Skin epidermis (tissue), 12 donors: Measurements from ENCODE around the gene ARL4A.

ENCODE experiments used
- H3K27ac ChIP-seq, 21 experiments: fragments of 200-600 bp; sonication (generic) in 11 of 21; one replicate each; pipeline ENCODE4 v1.5.0; 2020; ENCODE audit warnings: mild to moderate bottlenecking in 3 of 21, inconsistent platforms in 2 of 21, moderate library complexity in 2 of 21
- H3K4me3 ChIP-seq, 7 experiments: fragments of 200-600 bp; sonication (generic) in 2 of 7; one replicate each; pipeline ENCODE4 v1.5.0; 2020; ENCODE audit warnings: inconsistent platforms in 2 of 7, mild to moderate bottlenecking in 2 of 7, moderate library complexity in 1 of 7

Gene ARL4A

DNA sequence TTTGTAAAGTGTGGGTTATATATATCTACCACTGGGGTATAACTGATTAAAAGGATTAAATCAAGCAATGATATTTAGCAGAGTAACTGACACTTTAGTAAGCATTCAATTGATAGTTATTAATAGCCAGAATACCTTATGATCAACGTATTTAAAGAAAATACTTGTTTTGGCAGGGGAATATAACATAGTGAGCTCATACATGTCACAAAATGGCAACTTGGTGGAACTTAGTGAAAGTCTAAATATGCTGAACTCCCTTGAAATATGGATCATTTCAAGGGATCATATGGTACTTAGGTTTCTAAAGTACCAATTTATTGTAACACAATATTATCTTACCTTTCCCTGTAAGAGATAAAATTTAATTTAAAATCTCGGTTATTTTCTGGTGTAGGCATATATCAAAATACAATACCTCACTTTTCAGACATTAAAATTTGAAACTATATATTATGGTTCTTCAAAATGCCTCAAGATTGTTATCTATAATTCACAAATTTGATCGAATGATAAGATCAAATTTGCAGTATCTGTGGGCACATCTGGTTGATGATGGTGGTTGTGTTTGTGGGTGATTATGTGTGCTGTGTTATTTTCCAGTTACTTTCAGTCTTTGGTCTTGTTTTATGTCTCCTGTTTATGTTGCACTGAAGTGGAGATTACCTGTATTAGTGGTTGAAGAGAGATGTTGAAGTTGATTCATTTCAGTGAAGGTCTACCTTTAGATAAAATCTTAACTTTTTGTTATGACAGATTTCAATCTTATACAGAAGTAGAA lies 5.2 kb downstream of the ARL4A start:
- Histone ChIP-seq H3K4me3 (no peak overlapping the region), H3K27ac (no peak overlapping the region)

DNA sequence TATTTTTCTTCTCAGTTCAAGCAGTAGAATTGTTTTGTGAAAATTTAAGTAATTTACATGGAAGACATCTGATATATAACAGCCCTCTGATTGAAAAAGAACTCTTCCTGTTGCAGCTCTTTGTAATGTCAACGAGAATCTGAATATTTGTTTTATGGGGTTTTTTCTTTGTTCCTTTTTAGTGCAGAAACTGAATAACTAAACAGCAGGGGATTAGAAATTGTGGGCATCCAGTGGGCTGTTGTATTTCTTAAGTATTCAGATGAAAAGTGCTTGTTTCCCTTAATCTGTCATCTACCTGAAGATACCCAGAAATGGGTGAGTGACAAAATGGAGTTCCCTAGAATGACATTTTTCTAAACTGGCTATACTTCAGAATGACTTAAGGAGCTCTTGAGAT lies 7.4 kb downstream of the ARL4A start:
- Histone ChIP-seq H3K4me3 (no peak overlapping the region), H3K27ac (no peak overlapping the region)

DNA sequence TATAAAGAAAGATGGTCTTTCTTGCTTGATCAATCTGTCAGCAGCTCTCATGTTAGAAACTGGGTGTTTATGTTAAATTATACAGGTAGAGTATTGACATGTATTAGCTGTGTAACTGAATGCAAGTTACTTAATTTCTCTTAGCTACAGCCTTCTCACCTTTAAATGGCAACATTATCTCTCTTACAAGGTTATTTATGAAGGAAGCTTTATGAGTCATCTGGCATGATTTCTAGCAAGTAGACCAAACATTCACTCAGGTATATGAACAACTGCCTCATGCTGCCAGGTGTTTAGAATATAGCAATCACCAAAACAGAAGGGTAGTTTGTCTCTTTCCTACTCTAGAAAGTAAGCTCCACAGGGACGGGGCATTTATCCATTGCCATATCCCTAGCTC lies 8.5 kb downstream of the ARL4A start:
- Histone ChIP-seq H3K27ac (peak overlapping the region in 3 of 21 experiments; percentile 21 to 26 (median 25)), H3K4me3 (no peak overlapping the region)

DNA sequence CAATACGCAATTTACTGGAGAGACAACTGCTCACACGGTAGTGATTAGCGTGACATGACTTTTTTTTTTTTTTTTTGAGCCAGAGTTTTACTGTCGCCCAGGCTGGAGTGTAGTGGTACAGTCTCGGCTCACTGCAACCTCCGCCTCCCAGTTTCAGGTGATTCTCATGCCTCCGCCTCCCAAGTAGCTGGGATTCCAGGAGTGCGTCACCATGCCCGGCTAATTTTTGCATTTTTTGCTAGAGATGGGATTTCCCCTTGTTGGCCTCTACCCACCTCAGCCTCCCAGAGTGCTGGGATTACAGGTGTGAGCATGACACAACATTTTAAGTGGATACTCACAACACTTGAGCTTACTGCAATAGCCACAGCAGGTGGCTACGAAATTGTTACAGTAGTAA lies 11.9 kb downstream of the ARL4A start:
- no peak overlapping the region for H3K4me3 ChIP-seq

DNA sequence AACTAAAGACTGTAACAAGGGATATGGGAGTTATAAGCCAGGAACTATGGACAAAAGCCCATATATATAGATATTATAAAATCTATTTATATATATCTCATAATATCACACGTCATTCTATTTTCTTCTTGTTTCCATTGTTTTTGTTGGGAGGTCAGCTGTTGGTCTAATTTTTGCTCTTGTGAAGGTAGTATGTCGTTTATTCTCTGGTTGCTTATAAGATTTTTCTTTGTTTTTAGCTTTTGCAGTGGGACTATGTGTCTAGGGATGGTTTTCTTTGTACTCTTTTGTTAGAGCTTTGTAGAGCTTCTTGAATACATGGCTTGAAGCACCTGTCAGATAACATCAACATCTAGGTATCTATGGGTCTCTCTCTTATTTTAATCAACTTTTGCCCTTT lies 14.0 kb downstream of the ARL4A start:
- no peak overlapping the region for H3K27ac ChIP-seq
- H3K4me3 ChIP-seq: no peak overlapping the region

More for the DNA sequence above, 11.9 kb downstream of the ARL4A start:
- no peak overlapping the region for H3K27ac ChIP-seq

DNA sequence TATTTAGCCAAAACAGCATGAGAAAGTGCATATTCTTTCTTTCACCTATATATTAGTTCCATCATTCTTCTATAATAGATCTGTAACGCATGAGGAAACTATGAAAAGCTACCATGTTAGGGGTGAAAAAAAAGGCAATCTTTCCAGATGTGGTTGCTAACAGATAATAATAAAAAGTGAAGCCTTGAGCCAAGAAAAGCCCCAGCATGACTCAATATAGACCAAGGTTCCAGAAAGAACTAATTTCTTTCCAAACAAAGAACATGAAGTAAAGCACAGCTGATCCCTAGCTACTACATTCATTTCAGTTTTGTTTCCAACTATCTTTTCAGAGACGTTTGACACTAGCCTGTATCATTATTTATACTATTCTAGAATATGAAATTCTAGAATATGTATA lies 16.4 kb downstream of the ARL4A start:
- H3K27ac ChIP-seq: no peak overlapping the region
- no peak overlapping the region for H3K4me3 ChIP-seq

DNA sequence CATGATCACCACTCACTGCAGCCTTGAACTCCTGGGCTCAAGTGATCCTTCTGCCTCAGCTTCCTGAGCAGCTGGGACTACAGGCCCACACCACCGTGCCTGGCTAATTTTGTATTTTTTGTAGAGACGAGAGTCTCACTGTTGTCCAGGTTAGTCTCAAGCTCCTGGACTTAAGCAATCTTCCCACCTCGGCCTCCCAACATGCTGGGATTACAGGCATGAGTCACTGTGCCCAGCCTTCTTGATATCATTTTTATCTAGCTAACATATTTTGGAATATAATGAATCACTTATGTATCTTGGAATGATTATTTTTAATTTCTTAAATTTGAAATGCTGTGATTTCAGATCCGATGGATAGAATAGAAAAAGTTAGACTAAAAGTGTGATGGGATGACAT lies 18.4 kb downstream of the ARL4A start:
- Histone ChIP-seq H3K4me3 (no peak overlapping the region), H3K27ac (no peak overlapping the region)

DNA sequence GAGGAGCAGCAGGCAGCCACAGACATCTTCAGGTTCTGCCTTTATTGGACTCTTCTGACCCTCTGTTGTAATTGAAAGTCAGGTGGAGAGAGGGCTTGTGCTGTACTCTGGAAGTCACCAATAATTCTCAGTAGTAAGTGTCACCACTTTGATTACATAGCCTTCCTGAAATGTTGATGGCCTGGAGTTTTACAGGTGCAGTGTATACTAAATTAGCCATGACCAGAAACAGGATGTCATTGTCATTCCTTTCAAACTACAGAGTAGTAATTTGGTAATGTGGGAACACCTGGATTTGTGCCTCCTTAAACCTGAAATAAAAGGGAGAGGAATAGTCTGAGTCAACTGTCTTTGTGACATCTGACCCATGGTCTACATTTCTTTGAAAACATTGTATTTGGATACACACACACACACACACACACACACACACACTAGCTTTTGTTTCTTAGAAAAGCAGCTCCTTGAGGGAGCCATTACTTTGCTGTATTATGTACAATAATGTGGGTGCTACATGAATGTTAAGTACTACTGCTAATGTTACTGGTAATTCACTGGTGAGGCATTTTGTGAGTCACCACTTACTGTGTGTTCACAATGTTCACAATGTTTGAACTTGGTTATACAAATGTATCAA lies 19.6 kb downstream of the ARL4A start:
- Histone ChIP-seq H3K27ac (peak overlapping the region in 2 of 21 experiments; percentile 25 to 26), H3K4me3 (no peak overlapping the region)

DNA sequence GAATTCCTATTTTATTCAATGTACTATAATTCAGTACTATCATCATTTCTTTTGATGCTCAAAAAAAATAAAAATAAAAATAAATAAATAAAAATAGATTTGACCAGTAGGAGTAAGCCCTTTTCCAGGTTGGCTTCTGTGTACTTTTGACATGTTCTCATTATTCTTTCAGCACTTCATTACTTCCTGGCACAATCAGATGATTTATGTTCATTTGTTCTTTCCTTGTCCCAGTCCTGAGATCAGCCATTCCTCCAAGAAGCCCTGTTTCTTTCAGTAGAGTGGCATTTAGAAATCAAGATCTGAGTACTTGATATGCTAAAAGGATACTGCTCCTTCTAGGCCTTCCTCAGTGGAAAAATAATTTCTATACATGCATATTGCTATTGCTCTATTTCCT lies 20.9 kb downstream of the ARL4A start:
- Histone ChIP-seq H3K27ac (no peak overlapping the region), H3K4me3 (no peak overlapping the region)

DNA sequence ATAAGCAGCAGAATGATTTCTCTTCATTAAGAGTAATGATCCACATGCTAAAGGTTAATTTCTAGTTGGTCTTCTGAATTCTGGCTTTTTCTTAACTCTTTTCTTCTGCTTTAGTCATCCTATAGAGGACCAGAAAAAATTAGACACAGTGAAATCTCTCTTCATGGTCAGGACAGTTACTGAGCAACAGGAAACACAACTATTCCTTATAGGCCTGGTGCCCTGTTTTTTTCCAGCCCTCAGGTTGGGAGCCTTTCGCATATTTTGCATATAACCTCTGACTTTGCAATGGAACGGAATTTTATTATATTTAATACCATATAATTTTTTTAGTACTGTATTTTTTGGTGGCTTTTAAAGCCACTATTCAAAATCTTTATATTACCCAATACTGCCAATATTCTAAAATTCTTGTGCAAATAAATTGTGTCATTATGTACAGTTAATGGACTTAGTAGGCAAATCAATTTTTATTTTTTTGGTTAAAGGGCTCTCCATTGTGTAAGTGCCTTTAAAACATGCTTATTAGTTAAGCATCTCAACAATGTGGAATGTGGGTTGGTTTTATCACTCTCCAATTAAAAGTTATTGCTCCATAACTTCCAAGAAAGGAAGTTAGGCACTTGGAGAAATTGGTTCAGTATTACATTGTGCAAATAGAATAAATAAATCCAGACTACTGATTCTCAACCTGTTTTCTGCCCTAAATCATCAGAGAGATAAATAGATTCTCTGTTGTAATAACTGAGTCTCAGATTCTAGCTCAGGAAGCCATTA lies 22.5 kb downstream of the ARL4A start:
- no peak overlapping the region for H3K4me3 ChIP-seq
- peak overlapping the region in 1 of 21 experiments; percentile 18 for H3K27ac ChIP-seq

DNA sequence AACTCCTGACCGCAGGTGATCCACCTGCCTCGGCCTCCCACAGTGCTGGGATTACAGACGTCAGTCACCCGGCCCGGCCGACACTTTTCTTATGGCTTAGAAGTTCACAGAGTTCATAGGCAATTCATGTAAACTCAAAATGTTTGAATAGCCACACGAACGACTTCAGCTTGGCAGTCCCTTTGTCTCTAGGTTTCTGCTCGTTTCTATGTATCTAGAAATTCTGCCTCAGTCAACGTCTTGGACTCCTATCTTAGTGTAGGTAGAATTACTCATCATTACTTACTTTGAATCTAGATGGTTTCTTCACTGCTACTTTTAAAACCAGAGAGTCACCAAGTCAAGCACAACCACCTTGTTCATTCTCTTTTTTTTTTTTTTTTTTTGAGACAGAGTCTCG lies 23.7 kb downstream of the ARL4A start:
- Histone ChIP-seq H3K4me3 (no peak overlapping the region), H3K27ac (no peak overlapping the region)

DNA sequence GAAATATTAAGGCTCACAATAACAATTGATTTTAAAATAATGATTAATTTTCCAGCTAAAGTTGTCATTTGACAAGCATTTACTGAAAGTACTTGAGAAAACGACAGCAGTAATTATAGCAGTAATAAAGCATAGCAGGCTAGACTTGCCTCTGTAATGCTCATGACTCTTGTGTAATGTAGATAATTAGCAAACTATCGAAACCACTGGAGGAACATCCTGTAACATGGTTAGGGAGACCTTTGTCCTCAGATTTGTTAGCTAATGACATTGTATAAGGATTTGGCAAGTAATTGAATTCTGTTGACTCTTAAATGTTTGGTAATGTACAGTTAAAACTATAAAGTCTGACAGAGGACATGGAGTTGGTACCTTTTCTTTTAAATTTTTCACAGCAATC lies 24.8 kb downstream of the ARL4A start:
- peak overlapping the region in 2 of 21 experiments; percentile 8 to 11 for H3K27ac ChIP-seq
- no peak overlapping the region for H3K4me3 ChIP-seq

DNA sequence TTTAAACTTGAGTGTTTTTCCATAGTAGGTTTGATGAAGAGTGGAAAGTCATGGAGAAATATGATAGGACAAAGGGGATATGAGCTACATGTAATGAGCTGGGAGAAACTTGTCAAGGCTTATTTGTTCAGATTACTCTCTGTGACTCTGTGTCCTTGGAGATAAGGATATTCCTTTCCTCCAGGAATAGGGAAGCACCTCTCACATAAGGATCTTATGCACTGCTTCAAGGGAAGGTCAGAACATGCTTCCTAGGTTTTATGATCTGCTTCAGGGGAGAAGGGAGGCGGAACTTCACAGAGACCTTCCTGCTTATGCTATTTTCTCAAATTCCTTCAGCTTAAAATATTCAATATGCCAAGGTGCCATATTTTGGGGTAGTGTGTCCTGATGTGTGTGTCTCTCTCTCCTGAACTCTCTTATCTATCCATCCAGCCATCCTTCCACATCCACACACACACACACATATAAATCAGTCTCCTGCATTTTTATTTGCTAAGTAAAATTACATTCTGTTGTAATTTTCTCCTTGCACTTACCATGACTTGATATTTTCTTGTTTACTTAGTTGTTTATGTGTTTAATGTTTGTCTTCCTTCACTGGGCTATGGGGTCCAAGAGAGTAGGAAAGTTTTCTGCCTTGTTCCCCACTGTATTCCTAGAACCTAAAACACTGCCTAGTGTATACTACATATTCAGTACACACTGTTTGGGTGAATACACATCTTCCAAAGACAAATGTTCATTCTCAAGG lies 26.4 kb downstream of the ARL4A start:
- peak overlapping the region in 3 of 21 experiments; percentile 1 to 30 (median 8) for H3K27ac ChIP-seq

DNA sequence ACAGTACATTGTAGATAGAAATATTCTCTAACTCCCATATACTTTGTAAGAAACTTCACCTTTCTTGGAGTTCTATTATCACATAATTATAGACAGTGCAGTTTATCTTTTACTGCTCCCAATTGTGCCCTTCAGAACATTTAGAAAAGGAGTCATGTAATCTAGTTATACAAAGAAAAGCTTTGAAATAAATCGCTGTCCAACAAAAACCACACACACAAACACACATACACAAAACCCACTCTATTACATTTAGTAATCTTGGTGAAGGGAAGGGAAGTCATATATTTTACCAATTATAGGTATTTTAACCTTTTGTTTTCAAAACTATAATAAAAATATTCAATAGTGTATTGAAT lies 26.9 kb downstream of the ARL4A start:
- peak overlapping the region in 2 of 21 experiments; percentile 8 to 30 for H3K27ac ChIP-seq
- H3K4me3 ChIP-seq: no peak overlapping the region

More for the DNA sequence above, 26.4 kb downstream of the ARL4A start:
- H3K4me3 ChIP-seq: no peak overlapping the region

DNA sequence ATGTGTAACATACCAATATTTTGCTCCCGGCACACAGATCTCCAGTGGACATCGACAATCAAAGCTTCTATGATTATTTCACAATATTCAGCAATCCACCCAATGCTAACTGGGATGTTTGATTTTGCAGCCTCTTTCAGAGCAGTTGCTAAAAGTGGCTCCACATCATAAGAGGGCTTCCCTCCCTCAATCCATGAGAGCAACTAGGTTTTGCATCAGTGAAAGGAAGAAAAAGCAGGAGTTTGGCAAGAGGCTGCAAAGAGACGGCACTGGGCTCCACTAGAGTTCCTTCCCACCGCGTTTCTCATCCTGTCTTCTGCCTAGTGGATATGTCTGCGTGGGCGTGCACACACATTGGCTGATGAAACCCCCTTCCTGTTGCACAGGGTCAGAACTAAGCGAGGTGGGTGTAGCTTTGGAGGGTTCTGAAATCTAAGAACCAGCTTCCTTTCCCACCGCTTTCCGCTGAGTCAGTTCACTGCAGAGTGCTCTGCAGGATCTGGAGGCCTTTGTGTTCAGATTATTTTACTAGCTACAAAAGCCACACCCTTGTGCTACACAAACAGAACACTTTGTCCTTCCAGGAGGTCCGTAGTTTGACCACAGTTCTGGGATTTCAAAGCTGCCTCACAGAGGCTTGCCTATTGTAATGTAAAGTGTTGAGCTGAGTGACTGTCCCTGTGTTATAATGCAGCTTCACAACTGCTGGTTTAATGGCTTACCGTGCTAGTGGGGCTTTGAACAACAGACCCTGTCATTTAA lies 28.1 kb downstream of the ARL4A start:
- H3K27ac ChIP-seq: peak overlapping the region in 18 of 21 experiments; percentile 13 to 75 (median 68)
- no peak overlapping the region for H3K4me3 ChIP-seq

DNA sequence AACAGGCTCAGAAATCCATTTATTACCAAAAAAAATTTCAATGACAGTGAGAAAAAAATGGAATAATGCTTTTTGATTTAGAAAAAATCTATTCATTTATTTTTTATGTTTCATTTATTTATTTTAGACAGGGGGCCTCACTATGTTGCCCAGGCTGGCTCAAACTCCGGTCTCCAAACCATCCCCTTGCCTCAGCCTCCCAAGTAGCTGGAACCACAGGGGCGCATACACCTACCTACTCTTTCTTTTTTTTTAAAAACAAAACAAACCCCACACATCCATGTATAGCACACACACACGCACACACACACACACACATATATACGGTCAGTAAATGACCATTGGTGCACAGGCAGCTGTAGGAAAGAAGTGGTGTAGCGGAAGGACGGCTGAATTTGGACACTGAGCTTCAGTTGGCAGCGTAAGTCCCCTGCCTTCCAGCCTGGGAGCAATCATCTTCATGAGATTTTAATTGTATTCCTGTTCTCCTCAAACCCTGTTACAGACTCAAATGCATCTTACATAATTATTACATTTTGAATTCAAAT lies 28.8 kb downstream of the ARL4A start:
- Histone ChIP-seq H3K4me3 (no peak overlapping the region), H3K27ac (peak overlapping the region in 17 of 21 experiments; percentile 13 to 75 (median 70))

DNA sequence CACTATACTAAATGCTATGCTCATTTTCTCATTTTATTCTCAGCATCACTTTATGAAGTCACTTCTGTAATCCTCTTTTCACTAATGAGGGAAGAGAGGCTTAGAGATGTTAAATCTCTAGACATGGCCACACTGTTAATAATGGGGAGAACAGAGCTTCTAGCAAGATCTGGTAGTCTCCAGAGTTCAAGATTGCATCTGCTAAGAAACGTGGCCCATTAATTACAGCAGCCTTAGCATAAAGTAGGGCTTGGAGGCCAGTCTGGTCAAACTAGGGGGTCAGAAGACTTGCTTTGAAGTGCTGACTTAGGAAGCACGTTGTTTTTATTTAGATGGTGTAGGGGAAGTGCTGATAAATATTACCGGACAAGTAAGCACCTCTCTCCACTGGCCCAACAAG lies 29.3 kb downstream of the ARL4A start:
- H3K4me3 ChIP-seq: no peak overlapping the region
- peak overlapping the region in 12 of 21 experiments; percentile 13 to 74 (median 64) for H3K27ac ChIP-seq

DNA sequence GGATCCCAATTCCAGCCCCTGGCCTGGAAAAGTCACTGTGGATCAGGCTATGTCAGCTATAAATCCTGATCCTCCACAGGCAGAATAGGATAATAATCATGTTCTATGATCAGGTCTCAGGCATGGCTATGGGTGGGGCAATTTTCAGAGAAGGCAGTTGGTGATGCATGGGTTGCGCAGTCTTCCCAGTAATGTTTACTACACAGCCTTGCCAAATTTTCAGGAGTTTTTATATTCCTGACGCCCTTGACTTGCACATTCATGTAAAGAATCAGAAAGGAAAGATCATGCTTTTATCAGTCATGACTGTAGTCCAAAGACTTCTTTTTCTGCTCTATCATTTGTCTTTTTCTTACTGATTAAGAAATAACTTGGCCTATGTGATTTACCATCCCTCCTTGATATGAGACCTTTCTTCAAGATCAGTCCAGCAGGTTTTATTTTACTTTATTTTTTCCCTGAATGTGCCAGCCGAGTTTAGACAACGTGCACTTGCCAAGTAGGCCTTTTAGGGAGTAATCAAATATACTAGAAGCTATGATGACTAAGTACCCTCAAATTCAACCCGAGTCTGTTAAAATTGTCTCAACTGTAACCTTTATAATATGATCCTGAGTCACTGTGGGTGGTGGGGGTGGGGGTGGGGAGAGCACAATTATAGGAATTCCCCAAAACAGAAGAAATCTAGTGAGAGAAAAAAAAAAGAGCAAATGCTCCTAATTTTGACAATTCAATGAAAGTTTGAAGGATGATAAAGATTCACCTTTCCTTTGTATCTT lies 31.9 kb downstream of the ARL4A start:
- Histone ChIP-seq H3K4me3 (no peak overlapping the region), H3K27ac (peak overlapping the region in 20 of 21 experiments; percentile 1 to 89 (median 68))
